Fibroblast of skin of back (primary cell): Measurements from ENCODE around the gene HOXC12. TPM values are rescaled to one million over a fixed set of nuclear protein-coding genes. Genes with fewer than 3 reads are reported as not detected.

ENCODE experiments used
- DNase-seq: peaks from one replicate; pipeline ENCODE4 v3.0.0-alpha.2; 2013
- polyA plus RNA-seq, 2 experiments: library from polyadenylated mRNA; unstranded; fragments of 120-200 nt; gene quantifications; one replicate each; pipeline ENCODE4 v1.2.1, GENCODE V29; 2013; ENCODE audit not compliant: insufficient read length in 2 of 2

The HOXC12 gene
- not detected for polyA plus RNA-seq (2013, experiment 1 of 2; ENCODE audit: insufficient read length)
- polyA plus RNA-seq (2013, experiment 2 of 2; ENCODE audit: insufficient read length), result not detected

GRCh38 chr12:53954694-53955035 is at the start of gene HOXC12:
HOXC12 (plus strand) TSS chr12:53954903; CDS start chr12:53954930, 27 bp downstream.
- DNase-seq, result no peak

DNA sequence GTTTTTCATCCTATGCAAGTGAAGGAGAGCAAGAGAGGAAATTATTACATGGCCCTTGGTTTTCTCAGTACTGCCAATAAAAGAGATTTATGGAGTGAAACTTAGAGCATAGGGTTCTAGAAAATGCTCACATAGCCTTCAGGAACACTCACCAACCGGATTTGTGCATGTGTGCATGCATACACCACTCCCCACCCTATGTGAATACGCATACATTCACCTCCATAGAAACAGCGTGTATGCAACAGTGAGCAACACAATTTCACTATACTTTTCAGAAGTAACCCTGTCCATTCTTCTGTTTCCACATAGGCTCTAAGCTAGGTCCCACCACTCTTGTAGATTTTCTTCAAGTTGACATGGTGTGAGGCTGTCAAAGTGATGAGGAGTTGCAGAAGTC is 47.6 kb upstream of the HOXC12 start:
- DNase-seq, result no peak

DNA sequence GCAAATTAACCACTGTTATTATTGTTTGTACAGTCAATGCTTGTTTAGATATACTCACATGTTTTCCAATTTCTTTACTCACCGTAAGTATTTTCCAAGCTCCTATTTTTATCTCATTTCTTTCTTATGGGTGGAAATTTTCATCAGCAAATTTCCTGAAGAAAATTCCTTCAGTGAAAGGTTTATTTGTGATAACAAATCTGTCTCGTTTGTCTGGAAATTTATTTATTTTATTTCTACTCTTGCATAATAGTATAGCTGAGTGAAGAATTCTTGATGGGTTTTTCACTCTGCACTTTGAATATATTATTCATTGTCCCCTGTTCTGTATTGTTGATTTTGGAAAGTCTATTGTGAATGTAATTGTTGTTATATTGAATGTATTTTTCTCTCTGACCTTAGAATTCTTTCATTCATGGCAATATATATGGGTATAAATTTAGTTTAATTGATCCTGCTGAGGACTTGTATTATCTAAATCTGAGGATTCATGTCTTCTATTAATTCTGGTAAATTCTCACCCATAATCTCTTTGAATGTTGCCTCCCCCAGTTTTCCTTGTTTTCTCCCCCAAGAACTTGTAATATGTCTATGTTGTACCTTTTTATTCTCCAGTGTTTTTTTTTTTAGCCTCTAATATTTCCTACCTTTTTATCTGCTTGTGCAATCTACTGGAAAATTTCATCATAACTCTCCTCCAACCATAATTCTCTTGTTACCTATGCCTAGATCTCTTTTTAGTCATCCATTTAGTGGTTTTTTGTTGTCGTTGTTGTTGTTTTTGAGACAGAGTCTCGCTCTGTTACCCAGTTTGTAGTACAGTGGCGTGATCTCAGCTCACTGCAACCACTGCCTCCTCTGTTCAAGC is 37.7 kb upstream of the HOXC12 start:
- no peak for DNase-seq

- no peak for DNase-seq
Observed at GRCh38 chr12:53924521-53925405, 29.9 kb upstream of the HOXC12 start.

GRCh38 chr12:53927220-53928029 is 27.3 kb upstream of the HOXC12 start:
- no peak for DNase-seq

- DNase-seq, result no peak
Observed at GRCh38 chr12:53928054-53928835, 26.5 kb upstream of the HOXC12 start.

GRCh38 chr12:53929527-53929926 is 25.2 kb upstream of the HOXC12 start:
- no peak for DNase-seq

DNA sequence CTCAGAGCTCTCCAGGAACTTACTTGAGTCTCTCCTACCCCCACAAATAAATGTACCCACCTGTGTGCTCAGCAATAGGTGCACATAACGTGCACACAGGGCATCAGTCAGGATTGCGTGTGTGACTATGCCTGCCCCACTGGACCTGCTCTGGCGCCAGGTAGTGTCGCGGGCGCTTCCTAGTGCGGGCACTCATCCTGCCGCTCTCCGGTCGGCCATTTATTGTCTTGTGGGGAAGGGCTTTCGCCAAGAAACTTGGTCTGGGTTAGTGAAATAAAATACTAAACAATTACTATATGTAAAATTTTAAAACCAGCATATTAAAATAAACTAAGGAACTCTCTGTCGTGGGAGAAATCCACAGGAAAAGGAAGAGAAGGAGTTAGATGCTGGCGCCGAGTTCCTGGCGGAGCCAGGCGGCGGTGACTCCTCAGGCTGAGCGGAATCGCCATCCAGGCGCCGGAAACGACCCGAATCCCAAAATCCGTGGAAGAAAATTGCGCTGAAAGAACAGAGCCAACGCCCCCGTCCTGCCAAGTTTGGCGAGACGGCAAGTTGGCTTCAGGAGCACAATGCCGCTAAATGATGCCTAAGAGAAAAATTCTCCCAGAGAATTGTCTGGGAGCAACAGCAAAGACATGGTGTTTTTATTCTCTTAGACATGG is 24.0 kb upstream of the HOXC12 start:
- DNase-seq, result no peak

GRCh38 chr12:53931844-53932581 is 22.7 kb upstream of the HOXC12 start:
- DNase-seq, result no peak

DNA sequence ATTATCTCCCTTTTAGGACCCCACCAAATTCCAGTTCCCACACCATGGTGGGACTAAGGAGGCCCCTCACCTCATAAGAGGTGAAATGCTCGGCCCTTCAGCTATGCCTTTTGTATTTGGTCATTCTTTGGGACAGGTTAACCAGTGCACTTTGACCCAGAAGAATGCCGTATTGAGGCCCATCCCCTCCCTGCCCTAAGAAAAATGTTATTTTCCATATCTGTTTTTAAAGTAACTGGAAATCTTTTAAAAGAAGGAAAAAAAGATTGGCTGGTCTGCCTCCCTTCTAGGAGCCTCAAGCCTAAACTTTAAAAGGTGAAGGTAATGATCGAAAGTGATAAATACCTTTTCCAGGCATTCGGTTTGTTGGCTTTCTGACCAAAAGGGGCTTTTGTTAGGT is 21.8 kb upstream of the HOXC12 start:
- DNase-seq, result no peak

DNA sequence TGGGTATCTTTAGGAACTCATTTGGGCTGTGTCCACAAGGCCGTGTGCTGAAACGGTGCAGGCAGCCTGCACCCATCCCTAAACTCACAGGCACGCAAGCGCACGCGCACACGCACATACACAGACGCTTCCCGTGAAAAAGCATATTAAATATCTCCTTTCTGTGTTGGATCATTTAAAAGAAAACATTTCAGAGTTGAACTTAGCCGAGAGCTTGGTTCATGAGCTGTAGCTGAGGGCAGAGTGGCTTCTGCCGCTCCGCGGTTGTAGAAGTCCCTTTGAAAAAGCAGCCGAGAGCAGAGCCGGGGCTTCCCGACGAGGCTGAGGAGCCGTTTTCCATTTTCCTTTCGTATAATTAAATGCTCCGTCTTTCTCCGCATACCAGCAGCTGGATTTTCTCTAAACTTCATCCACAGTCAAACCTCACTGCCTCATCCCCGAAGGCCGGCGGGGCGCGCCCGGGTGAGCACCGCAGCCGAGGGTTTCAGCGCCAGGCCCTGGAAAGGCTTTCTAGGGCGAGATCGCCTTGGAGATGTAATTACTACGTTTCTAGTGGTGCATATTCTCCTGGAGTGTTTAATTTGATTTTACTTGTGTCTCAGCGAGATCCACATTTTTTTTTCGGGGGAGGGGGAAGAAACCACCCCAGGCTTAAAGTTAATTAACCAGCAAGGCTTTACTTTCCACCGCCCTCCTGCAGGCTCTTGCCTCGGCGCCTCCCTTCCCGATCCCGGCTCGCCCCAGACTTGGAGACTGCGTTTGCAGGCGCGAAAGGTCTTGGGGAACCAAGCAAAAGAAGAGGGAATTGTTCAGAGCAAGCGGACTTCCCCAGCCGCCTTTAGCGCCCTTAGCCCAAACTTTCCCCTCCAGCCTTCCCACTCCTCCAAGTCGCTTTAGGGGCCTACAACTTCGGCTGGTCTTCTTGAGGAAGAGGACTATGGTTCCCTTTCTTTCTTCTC is 19.0 kb upstream of the HOXC12 start:
- no peak for DNase-seq

DNA sequence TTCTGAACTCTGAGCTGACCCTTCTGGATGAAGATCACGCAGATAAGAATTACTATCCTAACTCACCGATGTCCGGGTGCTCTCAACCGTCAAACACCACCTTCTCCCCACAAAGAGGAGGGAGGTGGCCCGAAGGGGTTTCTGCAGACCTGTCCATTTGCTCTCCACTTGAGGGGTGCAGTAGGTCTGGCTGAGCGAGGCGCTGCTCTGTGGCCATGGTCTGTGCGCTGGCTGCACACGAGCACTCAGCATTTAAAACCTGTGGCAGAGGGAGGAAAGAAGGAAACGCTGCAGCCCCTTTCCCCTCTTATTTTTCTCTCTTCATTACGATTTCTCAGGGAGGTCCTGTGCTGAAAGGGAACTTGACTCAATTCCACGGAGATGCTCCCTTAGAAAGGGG is 17.6 kb upstream of the HOXC12 start:
- no peak for DNase-seq

DNA sequence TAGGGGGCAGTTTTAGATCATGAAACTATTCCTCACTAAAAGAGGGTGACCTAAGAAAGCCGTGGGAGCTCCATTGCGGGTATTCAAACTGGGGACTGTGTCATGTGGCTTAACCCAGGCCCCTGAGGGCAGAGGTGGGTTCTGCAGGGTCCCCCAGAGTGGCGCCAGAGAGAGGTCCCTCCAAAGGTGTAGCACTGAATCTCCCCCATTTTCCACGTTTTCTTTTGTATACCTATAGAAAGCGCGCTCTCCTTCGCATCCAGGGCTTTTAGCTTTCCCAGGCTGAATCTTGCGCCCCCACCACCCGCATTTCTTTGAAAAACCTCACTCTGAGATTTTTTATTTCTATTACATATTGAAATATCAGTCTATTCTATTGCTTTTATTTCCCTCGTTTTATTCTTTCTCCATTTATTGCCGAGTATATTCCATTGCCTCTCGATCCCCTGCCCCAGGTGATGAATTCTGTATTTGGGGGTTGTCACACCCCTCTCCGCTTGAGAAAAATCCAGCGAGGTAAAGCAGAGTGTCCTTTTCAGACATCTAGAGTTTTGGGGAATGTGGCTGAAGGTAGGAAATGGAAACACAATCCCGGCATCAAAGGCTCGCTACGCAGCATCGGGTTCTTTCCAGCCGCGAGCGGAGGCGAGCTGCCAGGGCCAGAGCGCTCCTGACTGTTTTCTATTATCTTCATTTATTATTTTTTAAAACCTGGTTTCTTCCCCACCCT is 16.9 kb upstream of the HOXC12 start:
- no peak for DNase-seq

- DNase-seq, result peak; percentile 2
Observed at GRCh38 chr12:53938326-53939140, 16.2 kb upstream of the HOXC12 start, which contains the start of gene HOXC13. HOXC13 (plus strand) TSS chr12:53938831; CDS start chr12:53938907, 76 bp downstream.

GRCh38 chr12:53939141-53940108 is 15.3 kb upstream of the HOXC12 start:
- no peak for DNase-seq

DNA sequence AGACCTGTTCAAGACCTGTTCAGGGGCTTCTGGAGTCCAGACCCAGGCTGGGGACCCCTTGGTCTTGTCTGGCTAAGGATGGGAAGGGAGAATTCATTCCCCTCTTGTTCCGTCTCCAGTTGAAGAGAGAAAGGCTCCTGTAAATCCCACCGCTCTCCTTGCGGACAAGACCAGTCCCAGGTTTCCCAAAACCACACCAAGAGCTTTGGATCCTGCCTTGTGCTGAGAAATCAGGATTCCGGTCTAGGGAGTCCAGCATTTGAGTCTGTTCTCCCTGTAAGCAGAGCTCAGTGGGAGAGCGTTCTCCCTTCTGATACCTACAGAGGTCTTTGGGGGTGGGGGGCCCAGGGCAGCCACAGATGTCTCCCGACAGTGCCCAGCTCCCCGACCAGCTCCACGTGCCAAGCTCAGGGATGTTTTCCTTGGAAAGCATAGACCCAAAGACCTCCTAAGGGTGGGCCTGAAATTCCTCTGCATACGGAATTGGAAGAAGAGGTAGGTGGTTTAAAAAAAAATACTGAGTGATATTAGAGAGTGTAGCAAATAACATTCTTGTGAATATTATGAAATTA is 14.2 kb upstream of the HOXC12 start:
- DNase-seq, result no peak
